Measurements from ENCODE around the gene SH3RF2.
A peak's percentile ranks its signal among the peaks of the same experiment; 100 is the strongest.
"Not testable (repeated sequence)": the region's sequence is repeated elsewhere in the genome, so short reads cannot be mapped to it uniquely, and the experiment has no call there.

Gene SH3RF2

DNA sequence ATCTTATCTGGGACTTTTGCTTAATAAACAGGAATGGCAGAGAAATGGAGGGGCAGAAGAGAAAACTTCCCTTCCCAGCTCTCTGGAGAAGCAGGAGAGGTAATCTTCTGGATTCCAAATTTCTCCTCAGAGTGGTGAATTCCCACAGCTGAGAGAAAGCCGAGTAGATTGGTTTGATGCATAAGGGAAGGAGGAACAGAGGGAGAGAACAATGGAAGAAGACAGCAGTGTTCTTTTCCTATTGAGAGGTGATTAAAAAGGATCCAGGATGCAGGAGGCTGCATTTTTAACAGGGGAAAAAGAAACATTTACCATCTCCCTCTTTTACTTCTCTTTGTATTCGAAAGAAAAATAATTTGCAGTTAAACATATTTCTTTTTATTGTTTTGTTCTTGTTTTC is 13.1 kb downstream of the SH3RF2 start:
- DNase-seq: no peak

DNA sequence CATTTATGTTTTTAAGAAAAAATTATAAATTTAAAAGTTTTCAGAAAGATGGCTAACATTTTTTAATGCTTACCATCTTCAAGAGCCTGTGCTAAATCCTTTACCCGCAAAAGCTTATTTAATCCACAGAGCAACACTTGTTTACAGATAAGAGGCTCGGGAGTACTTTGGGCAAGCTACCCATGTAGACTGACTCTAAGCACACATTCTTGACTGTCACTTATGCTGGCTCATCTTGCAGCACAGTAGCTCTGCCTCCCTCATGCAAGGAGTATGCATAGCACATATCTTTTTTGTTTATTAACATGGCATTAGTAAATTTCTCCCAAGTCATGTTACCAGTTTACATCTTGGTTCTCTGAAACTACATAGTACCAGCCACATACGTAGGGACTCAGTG is 14.7 kb downstream of the SH3RF2 start:
- no peak for DNase-seq

DNA sequence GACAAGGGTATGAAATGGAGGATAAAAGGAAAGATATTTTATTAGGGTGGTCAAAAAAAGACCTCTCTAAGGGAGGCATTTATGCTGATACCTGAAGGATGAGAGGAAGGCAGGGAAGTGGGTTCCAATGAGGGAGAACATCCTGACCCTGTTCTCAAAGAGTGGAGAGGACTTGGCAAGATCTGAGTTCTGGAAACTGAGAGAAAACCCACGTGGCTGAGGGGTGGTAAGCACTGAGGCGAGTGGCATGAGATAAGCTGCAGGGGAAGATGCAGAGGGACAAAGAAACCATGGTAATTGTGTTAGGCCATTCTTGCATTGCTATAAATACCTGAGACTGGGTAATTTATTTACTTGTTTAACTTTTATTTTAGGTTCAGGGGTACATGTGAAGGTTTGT is 16.8 kb downstream of the SH3RF2 start:
- no peak for DNase-seq

DNA sequence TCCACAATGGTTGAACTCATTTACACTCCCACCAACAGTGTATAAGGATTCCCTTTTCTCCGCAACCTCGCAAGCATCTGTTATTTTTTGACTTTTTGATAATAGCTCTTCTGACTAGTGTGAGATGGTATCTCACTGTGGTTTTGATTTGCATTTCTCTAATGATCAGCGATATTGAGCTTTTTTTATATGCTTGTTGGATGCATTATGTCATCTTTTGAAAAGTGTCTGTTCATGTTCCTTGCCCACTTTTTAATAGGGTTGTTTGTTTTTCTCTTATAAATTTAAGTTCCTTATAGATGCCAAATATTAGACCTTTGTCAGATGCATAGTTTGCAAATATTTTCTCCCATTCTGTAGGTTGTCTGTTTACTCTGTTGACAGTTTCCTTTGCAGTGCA is 17.8 kb downstream of the SH3RF2 start:
- DNase-seq: not testable (repeated sequence)

DNA sequence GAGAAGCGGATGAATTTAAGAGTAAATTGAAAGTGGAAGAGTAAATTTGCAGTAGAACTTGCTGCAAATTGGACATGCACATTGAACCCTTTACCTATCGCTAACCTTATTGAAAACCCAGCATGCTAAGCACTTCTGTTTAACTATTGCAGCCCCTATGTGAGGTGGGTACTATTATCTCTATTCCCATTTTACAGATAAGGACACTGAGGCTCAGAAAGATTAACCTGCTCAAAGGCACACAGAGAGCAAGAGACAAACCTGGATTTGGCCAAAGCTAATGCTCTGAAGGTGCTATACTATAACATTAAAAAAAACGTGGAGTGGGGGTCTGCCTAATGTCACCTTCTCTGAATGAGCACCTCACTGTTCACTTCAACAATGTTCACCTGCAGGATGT is 21.0 kb downstream of the SH3RF2 start:
- DNase-seq: no peak

DNA sequence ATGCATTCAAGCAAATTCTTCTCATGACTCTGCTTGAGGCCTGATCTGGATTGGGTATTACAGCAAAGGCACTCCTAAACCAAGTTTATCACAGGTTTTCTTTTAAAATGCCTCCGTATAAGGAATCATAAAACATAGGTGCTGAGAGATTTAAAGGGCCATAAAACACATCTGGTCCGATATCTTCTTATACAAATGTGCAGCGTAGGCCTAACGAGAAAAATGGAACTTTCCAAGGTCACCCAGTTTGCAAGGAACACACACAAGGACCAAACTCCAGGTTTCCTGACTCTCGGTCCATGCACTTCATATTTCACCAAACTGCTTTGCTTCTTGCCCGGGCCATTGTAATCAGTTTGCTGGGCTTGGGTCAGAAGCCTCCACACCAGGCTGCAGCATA is 22.1 kb downstream of the SH3RF2 start:
- DNase-seq: no peak

DNA sequence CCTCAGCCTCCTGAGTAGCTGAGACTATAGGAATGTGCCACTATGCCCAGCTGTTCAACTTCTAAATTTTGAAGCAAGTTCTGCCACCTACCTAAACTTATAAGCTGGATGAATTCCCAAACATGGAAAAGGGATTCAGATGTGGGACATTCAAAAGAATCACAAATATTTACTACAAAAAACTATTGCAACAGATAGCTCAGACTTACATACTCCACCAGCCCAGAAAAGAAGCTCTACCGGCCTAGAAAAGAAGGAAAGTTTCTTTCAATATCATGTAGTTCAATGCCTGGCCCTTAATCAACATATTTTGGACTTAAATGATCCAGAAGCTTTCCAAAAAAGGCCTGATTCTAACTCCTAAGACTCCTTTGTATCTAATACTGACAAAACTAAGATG is 23.8 kb downstream of the SH3RF2 start:
- DNase-seq: no peak

DNA sequence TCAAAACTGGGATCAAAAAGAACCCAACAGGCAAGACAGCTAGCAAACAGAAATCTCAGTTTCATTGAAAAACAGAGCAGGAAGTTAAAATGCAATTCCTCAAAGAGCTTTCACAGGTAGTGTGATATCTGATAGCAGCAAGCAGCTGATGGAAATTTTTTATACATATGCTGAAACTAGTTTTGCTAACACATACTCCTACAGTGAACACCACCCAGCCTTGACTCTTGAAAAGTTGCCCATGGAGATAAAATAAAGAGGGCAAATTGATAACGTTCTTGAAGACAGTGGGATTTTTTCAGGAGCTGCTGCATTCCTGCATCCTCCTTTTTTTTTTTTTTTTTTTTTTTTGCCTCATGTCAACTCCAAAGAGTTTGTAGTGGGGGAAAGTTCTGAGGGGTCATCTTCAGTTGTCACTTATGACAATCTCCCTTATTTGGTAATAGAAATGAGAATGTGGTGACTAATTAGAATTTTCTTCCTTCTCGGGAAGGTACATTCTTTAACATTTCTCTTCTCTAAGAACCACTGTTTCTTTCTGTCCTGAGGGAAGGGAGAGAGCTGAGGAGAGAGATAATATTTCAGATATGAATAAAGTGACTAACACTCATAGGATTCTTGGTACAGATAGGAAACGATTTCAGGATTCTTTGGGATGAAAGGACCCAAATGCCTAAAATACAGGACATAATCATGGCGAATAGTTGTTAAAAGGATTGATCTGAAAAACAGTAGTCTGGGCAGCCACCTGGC is 24.6 kb downstream of the SH3RF2 start:
- DNase-seq: no peak

DNA sequence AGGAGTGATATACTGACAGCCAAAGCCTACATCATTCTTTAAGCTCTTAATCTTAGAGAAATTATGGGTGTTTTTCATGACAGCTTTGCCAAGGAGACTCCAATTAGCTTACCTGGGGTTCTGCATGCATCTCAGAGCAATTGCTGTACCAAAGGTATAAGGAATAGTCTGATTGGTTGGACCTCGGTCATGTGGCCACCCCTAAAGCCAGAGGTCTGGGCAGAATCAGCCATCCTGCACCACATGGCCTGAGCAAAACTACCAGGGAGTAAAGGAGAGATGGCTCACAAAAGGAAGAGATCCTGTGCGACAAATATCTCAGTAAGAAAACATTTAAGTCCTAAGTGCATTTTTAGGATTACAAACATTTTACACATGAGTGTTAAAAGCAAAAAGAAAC is 25.6 kb downstream of the SH3RF2 start:
- no peak for DNase-seq

DNA sequence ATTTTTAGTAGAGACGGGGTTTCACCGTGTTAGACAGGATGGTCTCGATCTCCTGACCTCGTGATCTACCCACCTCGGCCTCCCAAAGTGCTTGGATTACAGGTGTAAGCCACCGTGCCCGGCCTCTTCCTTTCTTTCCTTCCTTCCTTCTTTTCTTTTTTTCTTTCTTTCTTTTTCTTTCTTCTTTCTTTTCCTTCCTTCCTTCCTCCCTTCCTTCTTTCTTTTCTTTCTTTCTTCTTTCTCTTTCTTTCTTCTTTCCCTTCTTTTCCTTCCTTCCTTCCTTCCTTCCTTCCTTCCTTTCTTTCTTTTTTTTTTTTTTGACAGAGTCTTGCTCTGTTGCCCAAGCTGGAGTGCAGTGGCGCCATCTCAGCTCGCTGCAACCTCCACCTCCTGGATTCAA is 27.6 kb downstream of the SH3RF2 start:
- not testable (repeated sequence) for DNase-seq

DNA sequence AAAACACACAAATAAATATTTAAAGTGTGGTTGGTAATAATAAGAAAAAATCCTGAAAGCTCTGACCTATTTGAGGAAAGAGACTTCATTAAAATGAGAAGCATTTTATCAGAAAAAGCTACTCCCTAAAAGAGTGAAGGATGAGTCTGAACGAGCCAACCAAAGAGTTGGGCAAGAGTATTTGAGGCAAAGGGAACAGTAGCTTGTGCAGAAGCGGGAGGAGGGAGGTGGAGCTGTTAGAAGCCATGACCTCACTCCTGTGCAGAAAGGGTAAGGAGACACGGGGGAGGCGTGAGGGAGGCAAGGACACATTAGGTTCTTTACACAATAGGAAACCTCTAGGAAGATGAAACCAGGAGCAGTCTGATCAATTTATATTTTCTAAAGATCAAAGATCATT is 29.4 kb downstream of the SH3RF2 start:
- no peak for DNase-seq

DNA sequence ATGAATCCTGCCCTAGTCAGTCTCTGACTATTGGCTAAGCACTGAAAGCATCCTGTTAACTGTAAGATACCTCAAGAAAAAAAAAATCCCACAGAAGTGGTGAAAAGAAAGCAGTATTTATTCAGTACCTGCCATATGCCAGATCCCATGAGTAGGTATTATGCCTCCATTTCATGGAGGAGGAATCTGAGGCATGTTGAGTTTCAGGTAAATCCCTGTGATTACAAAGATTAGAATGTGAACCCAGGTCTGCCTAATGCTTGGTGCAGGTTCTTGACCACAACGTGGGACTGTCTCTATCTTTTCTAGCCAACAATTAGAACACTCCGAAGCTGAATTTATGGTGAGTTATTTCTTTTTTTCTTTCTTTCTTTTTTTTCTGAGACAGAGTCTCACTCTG is 30.9 kb downstream of the SH3RF2 start:
- DNase-seq: no peak

DNA sequence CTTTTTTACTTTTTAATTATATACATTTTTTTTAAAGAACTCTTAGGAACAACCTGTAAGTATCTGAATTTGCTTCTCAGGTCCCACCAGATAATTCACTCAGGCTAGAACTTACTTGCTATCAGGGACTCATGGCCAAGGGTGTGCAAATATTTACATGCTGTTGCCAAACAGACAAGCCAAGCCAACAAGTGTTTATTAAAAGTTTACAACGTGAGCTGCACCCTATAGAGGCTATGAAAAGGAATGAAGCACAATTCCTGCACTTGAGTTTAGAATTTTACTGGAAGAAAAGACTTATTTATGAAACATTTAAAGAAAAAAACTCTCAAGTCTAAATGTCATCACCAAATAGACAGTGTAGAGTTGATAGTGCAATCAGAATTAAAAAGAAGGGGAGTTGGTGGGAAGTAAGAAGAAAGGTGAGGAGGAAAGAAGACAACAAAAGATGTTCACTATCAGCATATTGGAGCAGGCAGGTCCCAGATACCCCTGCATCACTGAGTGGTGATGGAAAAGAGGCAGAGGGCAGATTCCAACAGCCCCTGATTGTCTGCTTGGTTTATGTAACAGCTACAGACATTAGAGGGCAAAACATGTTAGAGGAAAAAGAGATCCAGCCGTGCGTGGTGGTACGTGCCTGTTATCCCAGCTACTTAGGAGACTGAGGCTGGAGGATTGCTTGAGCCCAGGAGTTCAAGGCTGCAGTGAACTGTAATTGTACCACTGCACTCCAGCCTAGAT is 32.8 kb downstream of the SH3RF2 start:
- no peak for DNase-seq

DNA sequence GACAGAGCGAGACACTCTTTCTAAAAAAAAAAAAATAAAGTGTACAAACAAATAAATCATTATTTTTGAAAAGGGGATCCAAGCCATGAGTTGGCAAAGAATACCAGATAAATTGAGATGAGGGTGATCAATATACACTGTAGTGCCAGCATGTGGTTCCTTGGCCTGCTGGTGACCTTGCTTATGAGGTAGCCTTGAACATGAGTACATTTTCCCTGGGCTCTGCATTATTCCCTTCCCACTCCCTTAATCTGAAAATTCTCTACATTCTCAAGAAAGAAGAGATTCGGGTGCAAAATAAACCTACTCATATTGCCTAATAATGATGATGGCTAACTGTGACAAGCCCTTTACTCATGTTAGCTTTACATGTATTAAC is 33.3 kb downstream of the SH3RF2 start:
- no peak for DNase-seq

DNA sequence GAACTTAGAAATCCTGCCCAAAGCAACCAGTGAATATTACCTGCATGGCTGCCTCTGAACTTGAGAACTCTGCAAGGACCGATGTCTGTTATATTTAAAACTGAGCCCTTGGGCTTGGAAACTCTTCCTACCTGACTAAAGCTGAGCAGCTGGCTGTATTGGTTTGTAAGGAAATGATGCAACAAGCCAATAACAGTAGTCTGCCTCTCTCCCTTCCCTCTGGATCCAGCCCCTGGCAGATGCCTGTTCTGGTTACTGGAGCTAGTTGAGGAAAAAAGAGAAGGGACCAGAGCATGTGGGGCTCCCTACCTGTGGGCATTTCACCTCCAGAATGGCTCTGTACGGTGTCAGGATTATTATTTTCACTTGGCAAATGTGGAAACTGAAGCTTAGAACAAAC is 34.7 kb downstream of the SH3RF2 start:
- no peak for DNase-seq

DNA sequence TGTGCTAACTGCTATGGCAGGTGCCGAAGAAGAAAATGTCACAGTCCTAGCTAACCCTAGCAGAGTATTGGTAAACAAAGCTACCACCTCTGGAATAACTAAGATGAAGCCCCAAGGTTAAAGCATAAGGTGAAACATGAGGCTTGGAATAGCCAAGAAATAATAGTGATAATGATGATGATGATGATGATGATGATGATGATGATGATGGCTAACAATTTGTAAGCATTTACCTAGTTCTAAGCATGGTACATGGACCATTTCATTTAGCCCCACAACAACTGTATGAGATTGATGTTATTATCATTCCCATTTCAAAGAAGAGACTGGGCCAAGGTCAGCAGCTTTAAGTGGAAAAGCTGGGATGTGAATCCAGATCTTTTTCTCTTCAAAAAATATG is 35.3 kb downstream of the SH3RF2 start:
- no peak for DNase-seq

DNA sequence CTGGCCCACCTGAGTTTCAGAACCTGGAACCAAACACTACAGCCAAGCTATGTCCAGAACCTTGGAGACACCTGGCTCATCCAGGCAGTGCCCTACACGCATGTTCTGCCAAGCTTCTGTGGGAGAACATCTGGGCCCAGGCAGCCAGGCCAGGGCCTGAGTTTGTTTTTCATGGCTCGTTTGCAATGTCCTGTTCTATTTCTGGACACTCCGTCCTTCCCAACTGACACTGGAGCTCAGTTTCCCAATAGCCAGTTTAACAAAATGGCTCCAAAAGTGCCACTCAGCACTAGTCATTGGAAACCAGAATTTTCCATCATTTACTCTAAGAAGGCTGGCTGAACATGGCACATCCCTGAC is 38.6 kb downstream of the SH3RF2 start:
- DNase-seq: no peak

DNA sequence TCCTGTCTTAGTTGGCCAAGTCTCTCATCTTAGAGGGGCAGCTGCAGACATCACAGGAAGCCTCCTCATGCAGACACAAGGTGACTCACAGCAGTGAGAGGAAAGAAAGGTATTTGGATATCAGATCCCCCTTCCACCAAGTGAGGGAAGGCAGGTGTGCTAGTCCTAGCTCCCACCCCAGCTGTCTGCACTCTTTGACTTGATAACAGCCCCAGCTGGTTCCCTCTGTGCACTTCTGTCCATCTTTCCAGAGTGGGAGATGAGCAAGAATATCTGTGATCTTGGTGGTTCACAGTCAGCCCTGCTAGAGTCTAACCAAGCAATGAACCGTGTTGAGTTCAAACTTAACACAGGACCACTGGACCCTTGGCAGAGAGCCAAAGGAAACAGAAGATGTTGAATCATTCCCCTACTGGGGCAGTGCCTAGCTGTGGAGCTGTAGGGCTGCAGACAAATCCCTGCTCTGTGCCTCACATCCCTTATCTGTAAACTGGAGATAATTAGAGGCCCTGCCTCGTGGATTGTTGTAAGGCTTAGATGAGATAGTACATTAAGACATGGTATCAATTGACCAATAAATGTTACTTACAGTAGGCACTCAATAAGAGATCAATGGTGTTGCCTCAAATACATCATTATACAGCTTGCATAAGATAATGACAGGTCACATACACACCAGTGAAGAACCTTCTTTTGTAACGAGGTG is 39.1 kb downstream of the SH3RF2 start:
- peak; percentile 18 for DNase-seq

DNA sequence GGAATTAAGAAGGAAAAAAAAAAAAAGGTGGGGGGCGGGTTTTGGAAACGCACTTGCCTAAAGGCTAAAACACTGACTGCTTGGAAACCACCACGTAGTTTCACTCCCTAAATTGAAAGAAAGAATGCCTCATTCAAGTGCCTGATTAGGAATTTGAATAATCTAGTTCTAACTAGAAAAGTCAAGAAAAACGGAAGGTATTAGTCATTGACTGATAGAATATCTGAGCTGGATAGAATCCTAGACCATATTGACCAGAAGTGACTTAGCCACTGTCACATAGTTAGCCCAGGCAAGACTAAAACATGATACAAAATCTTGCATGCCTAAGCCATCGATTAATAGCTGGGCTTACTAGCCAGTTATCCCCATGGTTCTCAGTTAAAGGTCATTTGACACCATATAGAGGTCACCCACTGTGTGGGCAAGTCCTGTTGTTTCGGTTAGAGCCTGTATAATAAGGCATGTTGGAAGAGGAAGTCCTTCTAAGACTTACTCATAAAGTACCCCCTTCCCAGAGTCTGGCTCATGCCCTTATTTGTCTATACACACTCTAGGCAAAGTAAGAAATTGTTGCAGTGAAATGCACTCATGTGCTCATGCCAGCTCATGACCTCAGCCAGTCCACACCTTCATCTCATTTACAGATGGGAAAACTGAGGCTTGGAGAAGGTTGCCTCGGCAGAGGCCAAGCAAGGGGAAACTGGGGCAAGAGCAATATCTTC is 40.2 kb downstream of the SH3RF2 start:
- no peak for DNase-seq

DNA sequence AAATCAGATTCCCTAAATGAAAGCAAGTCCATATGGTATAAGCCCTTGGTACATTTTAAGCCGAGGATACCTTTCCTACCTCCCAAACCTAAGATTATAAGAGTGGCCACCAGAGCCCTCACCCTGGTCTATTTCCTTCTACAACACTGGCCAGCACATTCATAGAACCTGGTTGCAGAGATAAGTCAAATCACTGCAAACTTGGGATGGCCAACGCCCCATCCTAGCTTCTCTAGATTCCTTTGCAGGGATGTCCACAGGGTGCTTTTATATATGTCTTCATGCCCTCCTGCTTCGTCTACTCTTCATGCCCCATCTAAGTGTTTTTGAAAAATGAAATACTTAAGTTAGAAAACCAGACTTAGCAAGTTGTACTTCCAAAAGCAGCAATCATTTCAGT is 41.8 kb downstream of the SH3RF2 start:
- no peak for DNase-seq

DNA sequence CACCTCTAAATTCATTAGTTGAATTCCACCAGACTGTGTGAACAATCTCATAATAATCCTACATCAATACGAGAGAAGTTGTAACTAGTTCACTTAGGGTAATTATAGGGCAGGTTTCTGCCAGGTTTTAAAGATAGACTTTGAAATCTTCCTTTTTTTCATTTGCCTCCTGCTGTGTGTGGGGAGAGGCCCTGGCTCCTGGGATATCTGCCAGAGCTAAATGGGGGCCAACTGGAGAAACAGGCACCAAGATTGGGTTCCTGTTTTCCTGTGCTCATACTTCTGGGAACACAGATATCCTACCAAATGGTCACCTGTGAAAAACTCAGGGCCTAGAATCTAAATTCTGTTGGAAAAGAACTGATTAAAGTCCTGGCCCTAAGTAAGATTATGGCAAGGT is 42.3 kb downstream of the SH3RF2 start:
- no peak for DNase-seq

DNA sequence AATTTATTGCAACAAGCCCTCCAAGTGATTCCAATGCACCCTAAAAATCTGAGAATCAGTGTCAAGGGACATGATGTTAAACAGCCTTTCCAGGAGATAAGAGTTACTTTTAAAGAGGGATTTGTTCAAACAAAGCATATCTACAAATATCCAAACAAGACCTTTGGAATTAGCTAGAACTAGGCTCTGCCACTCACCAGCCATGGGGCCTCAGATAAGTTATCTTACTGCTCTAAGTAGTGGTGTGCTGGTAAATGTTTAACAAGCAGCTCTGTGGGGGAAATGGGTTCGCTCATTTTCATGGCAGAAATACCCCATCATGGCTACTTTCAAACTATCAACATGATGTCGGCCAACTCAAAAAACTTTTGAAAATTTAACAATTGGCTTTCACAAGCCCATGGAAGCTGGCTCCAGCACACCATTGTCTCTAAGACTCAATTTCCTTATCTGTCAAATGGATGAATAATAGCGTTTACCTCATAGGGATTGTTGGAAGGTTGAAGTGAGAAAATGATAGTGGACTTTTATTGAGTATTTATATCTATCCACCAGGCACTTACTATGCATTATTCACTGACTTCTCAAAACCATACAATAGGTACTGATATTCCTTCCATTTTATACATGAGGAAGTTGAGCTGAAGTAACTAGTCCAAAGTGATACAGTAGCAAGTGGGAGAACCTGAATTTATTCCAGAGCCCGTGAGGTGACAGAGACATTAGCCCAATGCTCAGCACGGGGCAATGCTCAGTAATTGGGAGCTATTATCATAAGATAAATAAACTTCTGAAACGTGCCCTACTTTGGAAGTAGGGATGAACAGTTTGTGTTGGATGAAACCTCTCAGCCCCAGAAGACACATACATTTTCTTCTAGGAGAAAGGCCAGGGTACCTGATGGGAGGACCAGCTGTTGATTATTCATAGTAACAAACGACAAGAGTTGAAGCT is 43.2 kb downstream of the SH3RF2 start:
- no peak for DNase-seq
